GM12891 (cell line): ENCODE data around the gene TEX55.

Experiments used
- PAX5 ChIP-seq: IDR thresholded peaks from 2 replicates; pipeline ENCODE4 v1.6.1; 2011; ENCODE audit warnings: low read length, moderate library complexity, mild to moderate bottlenecking; ENCODE audit not compliant: insufficient read depth, severe bottlenecking
- POLR2A ChIP-seq: IDR thresholded peaks from 2 replicates; pipeline ENCODE4 v1.6.1; 2011; ENCODE audit warnings: low read depth, low read length, control low read depth
- POLR2AphosphoS5 ChIP-seq: IDR thresholded peaks from 2 replicates; pipeline ENCODE4 v1.6.1; 2011; ENCODE audit warnings: low read depth, low read length, control low read depth
- POU2F2 ChIP-seq: IDR thresholded peaks from 2 replicates; pipeline ENCODE4 v1.6.1; 2011; ENCODE audit warnings: low read depth, mild to moderate bottlenecking, control low read depth, low read length, moderate library complexity
- SPI1 ChIP-seq: IDR thresholded peaks from 2 replicates; pipeline ENCODE4 v1.6.1; 2011; ENCODE audit warnings: low read depth, low read length, control low read depth
- TAF1 ChIP-seq: IDR thresholded peaks from 2 replicates; pipeline ENCODE4 v1.6.1; 2011; ENCODE audit warnings: low read depth, low read length, control low read depth

- no peak for TF ChIP-seq POLR2AphosphoS5
- no peak for TF ChIP-seq TAF1
- TF ChIP-seq POLR2A: no peak
- TF ChIP-seq POU2F2: no peak
- TF ChIP-seq SPI1: no peak
- no peak for TF ChIP-seq PAX5
Observed at GRCh38 chr3:119140466-119140865, 5.5 kb upstream of the TEX55 start.
